ENCODE measurements around the gene LCK.
"Not testable (repeated sequence)": the region's sequence is repeated elsewhere in the genome, so short reads cannot be mapped to it uniquely, and the experiment has no call there.

The LCK gene

DNA sequence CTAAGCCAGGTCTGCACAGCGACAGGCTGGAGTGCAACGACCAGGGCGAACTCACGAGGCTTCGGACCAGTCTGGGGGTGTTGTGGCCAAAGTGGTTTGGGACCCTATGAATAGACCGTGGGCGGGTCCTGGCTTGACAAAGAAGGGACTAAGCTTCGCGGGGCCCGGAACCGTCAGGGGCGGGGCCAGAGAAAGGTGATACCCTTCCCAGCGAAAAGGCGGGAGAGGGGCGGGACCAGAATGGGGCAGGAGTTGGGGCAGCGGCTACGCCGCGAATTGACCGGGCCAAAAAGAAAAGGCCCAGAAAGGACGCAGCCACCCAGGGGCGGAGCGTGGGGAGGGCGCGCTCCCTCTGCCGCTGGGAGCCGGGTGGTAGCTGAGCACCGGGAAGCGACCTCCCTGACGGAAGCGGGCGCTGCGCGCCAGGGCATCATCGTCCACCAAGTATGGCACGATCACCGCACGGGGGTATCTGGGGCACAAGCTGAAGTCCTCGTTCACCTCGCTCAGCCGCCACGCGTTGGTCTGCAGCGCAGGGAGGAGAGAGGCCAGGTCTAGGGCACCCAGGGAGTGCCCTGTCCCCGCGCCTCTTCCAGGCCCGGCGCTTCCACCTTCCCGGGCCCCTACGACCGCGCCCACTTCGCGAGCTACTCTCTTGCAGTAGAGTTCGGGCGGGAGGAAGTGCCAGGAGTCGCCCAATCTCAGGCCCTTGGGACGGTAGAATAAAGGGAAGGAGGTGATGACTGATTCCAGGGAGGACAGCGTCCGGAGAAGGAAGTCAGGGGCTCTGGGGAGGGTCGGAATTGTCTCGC, 10.7 kb upstream of the LCK start:
- peak; percentile 79 for DNase-seq

DNA sequence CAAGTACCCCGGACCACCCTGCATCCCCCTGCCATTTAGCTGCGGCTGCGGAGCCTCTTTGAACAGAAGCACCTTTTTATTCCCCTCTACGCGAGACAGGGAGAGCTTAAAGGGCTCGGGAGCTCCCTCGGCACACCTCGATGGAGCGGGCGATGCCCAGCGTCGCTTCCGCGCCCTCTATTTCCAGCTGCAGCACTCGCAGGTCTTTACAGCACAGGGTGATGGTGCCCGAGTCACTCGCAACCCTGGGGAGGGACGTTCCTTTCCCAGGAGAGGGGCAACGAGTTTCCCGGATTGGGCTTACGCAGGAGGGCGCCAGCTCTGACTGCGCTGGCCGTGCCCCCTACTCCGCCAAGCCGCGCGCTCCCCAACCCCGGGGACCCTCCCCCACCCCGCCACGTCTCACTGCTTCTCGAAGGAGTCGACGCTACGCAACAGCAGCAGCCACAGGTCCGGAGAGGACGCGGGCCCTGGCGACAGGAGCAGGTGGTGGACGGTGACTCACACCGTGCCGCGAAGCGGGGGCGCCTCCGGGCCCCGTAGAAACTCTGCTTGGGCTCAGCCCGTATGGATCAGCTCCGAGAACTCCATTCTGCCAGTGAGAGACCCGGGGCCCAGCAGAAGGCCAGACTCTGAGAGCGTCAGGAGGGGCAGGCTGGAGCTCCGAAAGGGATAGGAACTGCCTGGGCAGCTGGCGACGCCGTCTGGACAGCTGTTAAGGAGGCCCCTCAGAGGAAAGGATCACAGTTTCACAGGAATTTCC, 9.9 kb upstream of the LCK start:
- peak; percentile 39 for DNase-seq

DNA sequence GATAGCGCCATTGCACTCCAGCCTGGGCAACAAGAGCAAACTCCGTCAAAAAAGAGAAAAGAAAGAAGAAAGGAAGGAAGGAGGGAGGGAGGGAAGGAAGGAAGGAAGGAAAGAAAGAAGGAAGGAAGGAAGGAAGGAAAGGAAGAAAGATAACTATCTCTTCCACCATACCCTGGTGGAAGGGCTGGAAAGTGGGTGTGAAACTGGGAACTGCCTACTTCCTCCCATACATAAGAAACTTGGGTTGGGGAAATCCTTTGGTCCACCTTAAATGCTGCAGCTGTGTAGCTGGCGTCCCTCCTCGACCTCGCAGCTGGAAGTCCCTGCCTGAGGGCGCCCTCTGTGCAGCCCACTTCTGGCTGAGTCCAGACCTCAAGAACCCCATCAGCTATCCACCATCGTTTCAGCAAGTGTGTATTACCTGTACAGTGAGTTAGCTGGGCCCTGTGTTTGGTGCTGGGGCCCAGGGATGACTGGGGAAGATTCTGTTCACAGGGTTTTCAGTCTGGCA, 8.7 kb upstream of the LCK start:
- DNase-seq, result no peak

DNA sequence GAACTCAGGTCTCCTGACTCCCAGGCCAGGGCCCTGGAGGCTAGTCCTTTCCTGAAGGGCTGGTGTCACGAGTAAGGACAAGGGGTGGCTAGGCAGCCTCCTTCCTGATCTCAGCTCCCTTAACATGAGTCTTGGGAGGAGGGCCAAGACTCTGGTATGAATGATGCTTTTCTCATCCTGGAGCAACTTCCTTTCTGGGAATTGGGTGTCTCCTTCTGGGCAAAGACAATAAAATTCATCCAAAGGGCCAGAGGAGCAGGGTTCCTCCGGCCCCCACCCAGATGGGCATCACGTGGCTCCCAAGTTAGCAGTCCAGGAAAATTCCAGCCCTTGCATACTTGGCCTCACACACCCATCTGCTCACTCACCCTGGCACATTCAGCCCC, 4.2 kb upstream of the LCK start, which contains the start of gene FAM167B:
Gene FAM167B, plus strand, starts transcription at position 335 of the 386 bp plus-strand sequence. CDS start 200 bp downstream, outside the sequence.
- no peak for DNase-seq

DNA sequence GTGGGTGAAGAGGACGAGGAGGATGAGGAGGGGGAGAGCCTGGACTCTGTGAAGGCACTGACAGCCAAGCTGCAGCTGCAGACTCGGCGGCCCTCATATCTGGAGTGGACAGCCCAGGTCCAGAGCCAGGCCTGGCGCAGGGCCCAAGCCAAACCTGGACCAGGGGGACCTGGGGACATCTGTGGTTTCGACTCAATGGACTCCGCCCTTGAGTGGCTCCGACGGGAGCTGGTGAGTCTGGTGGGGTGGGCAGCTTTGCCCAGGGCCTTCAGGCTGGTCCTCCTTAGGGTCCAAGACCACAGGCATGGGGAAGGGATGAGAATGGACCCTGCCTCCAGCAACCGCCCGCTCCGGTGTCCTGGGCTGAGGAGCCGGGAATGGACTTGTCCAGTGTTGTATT, 3.6 kb upstream of the LCK start:
- DNase-seq, result no peak

DNA sequence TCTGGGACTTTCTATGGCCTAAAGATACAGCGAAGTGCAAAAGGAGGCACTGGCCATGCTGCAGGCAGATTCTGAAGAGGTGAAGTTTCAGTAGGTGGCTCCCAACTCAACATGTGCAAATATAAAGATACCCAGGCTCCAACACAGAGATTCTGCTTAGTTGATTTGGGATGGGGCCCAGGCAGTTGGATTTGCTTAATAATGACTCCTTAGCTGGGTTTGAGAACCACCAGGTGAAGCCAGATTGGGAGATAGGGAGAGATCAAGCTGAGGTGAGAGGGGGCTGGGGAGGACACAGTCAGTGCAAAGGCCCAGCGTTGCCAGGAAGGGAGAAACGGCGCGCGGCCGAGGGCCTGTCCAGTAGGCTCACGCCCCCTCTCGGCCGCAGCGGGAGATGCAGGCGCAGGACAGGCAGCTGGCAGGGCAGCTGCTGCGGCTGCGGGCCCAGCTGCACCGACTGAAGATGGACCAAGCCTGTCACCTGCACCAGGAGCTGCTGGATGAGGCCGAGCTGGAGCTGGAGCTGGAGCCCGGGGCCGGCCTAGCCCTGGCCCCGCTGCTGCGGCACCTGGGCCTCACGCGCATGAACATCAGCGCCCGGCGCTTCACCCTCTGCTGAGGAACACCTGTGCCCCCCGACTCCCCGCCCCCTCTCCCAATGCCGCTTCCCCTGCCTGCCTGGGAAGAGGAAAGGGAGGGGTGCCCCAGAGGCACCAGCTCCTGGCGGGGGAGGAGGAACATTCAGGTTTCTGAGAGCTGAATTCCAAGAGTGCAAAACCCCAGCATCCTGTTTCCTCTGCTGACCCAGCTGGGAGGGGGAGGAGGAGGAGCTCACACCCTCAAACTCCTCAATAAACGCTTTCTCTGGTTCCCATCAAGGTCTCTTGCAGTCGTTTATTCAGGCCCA, 2.8 kb upstream of the LCK start:
- peak; percentile 75 for DNase-seq

DNA sequence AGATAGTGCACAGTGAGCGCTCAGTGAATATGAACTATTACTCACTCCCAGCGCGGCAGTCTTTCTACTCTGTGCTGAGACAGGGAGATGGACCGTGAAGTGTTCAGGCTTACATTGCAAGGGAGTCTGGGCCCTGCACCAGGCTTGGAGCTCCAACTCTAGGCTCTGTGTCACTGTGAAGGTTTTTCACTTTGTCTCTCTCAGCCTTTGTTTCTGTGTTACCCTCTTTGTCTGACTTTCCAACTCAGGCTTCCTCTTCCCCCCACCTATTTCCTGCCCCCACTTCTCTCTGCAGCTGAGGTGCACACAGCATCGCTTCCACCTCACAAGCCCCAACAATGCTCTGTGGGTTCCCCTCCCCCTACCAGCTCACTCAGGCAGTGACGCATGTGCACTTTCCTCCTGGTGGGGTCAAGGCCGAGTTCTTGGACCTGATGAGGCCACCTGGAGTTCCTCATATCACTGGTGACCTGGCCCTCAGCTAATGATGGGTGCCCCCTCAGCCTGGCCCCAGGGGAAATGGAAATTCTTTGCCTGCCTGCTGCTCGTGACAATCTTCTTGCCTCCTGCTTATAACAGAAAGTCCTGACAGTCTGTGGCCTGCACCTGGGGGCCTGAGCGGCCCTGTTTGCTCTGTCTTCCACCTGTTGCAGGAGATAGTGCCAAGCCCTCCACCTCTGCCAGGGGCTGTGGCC, 1.1 kb upstream of the LCK start:
- DNase-seq, result no peak

DNA sequence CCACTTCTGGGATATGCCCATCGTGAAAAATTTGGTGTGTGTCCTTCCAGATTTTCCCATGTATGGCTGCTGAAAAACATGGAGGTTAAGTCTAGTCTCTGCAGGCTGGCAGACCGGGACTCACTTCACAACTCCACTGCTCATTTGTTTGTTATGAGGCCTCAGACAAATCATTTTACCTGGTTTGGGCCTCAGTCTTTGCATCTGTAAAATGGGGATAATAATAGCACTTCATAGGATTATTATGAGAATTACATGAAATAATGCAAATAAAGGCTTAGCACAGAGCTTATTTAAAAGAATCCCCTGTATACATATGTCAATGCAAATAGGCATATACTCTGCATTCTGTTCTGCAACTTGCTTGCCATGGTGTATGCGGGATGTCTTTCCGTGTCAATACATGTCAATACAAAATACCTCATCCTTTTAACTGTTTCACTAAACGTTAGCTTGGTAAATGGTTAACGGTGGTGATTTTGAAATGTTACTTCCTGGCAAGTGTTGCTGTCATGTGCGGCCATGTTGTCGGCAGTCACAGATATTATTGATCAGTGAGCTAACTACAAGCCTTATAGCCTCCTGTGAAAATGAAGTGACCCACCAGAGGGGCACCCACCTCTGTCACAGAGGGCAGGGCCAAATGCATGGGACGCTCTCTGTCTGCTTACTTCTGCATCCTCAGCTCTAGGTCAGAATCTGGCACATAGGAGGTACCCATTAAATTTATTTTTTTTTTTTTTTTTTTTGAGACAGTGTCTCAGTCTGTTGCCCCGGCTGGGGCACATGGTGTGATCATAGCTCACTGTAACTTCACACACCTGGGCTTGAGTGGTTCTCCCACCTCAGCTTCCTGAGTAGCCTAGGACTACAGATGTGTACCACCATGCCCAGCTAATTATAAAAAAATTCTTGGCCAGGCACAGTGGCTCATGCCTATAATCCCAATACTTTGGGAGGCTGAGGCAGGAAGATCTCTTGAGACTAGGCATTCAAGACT, 4.3 kb downstream of the LCK start:
- no peak for DNase-seq

DNA sequence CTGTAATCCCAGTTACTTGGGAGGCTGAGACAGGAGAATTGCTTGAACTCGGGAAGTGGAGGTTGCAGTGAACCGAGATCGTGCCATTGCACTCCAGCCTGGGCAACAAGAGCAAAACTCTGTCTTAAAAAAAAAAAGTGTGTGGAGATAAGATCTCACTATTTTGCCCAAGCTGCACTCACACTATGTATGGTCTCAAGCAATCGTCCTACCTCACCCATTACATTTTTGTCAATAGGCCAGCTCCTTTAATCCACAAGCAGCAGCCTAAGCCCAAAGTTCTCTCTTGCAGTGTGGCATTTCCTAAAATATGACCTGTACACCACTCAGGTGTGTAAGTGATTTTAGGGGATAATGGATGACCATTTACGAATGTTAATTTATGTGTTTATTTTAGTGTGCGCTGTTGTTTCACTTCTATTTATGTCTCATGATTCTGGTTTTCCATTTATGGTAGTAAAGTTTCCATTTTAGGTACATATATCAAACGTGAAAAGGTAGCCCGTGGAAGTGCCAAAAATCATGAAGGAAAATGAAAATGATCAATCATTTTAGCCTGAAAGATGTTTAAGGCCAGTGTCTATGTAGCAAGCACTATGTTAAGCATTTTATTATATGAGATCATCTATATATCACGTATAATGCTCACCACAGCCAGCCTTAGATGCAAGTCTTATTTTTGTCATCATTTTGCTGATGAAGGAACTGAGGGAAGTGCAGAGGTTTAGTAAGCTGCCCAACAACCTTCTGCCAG, 5.6 kb downstream of the LCK start:
- DNase-seq, result no peak

DNA sequence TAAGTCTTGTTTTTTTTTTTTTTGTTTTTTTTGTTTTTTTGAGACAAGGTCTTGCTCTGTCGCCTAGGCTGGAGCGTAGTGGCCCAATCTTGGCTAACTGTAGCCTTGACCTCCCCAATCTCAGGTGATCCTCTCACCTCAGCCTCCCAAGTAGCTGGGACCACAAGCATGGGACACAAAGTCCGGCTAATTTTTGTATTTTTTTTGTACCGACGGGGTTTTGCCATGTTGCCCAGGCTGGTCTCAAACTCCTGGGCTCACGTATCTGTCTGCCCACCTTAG, 6.1 kb downstream of the LCK start:
- no peak for DNase-seq

DNA sequence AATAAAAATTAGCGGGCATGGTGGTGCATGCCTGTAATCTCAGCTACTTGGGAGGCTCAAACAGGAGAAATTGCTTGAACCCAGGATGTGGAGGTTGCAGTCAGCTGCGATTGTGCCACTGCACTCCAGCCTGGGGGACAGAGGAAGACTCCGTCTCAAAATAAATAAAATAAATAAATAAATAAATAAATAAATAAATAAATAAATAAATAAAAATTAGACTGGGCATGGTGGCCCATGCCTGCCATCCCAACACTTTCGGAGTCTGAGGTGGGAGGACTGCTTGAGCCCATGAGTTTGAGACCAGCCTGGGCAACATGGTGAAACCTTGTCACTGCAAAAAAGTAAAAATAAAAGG, 12.2 kb downstream of the LCK start:
- DNase-seq, result not testable (repeated sequence)

DNA sequence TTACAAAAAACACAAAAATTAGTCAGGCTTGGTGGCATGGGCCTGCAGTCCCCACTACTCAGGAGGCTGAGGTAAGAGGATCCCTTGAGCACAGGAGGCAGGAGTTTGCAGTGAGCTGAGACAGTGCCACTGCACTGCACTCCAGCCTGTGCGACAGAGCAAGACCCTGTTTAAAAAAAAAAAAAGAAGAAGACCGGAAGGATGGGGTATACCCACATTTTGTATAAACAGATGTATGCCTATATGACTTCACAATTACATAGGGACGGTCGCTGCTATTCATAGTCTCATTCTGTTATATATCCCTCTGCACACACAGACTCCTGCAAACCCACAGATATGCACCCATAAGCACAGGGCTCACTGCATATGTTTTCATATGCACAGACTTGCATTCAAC, 12.7 kb downstream of the LCK start:
- no peak for DNase-seq

DNA sequence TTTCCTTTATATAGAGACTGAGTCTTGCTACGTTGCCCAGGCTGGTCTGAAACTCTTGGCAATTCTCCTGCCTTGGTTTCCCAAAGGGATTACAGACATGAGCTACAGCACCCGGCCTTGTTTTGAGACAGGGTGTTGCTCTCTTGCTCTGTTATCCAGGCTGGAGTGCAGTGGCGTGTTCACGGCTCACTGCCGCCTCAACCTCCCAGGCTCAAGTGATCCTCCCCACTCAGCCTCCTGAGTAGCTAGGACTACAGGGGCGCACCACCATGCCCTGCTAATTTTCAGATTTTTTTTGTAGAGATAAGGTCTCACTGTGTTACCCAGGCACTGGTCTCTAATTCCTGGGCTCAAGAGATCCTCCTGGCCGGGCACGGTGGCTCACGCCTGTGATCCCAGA, 14.8 kb downstream of the LCK start:
- no peak for DNase-seq

DNA sequence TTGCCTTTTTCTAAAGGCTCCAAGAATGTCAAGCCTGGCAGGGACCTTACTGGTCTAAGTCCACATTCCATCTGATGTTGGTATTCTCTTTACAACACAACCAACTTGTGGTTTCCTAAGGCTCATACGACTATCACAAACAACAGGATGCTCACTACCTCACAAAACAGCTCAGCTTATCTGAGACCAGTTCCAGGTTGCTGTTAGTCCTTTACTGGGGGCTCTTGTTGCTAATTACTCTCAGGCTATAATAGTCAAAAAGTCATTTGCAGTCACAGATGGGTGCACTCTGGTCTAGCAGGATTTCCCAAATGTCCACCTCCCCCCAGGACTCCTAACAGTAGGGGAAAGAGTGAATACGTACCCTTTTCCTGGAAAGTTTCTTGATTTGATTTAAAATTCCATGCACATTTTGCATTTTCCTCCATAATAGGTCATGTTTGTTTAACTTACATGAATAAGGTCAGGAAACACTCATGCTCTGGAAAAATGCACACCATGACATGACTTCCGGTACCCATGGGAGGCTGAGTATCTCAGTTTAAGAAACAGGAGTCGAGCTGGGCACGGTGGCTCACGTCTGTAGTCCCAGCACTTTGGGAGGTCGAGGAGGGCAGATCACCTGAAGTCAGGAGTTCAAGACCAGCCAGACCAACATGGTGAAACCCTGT, 16.0 kb downstream of the LCK start:
- no peak for DNase-seq

DNA sequence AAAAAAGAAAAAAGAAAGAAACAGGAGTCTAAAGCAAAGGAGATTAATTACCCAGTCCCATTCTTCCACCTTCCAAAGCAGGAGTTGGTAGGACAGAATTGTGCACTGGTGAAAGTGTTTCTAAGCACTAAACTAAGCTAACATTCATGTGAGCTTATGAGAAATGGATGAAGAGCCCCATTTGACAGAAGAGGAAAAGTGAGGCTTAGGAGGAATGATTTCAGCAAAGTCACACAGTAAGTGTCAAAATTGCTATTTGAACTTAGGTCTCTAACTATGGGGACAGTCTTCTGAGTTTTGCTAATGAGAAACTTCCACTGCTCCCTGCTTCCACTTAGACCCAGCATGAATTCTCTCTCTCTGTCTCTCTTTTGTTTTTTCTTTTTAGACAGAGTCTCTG, 18.7 kb downstream of the LCK start:
- no peak for DNase-seq

DNA sequence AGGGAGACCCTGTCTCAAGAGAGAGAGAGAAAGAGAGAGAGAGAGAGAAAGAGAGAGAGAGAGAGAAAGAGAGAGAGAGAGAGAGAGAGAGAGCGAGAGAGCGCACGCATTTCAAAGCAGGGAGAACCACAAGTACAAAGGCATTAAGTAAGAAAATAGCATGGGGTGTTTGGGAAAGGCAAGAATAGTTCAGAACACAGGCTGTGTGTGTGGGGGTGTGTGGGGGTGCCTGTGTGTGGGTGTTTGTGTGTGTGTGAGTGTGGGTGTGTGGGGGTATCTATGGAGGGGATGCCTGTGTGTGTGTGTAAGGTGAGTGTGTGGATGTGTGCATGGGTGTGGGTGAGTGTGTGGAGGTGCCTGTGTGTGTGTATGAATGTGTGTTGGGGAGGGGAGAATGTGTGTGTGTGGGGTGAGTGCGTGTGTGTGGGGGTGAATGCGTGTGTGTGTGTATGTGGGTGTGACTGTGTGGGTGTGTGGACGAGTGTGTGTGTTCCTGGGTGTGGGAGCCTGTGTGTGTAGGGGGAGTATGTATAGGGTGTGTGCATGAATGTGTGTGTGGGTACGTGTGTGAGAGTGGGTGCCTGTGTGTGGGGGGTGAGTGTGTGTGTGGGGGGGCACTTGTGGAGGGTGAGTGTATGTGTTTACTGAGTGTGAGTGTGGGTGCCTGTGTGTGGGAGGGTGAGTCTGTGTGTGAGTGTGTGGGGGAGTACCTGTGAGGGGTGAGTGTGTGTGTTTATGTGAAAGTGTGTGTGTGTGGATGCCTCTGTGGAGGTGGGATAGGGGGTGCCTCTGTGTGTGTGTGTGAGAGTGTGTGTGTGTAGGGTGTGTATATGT, 21.7 kb downstream of the LCK start:
- no peak for DNase-seq

DNA sequence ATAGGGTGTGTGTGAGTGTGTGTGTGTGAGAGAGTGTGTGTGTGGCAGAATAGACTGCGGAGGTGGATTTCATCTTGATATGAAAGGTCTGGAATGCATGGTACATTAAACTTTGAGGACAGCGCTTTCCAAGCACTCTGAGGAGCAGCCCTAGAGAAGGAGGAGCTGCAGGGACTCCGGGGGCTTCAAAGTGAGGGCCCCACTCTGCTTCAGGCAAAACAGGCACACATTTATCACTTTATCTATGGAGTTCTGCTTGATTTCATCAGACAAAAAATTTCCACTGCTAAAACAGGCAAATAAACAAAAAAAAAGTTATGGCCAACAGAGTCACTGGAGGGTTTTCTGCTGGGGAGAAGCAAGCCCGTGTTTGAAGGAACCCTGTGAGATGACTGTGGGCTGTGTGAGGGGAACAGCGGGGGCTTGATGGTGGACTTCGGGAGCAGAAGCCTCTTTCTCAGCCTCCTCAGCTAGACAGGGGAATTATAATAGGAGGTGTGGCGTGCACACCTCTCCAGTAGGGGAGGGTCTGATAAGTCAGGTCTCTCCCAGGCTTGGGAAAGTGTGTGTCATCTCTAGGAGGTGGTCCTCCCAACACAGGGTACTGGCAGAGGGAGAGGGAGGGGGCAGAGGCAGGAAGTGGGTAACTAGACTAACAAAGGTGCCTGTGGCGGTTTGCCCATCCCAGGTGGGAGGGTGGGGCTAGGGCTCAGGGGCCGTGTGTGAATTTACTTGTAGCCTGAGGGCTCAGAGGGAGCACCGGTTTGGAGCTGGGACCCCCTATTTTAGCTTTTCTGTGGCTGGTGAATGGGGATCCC, 22.5 kb downstream of the LCK start:
- DNase-seq, result peak; percentile 74

DNA sequence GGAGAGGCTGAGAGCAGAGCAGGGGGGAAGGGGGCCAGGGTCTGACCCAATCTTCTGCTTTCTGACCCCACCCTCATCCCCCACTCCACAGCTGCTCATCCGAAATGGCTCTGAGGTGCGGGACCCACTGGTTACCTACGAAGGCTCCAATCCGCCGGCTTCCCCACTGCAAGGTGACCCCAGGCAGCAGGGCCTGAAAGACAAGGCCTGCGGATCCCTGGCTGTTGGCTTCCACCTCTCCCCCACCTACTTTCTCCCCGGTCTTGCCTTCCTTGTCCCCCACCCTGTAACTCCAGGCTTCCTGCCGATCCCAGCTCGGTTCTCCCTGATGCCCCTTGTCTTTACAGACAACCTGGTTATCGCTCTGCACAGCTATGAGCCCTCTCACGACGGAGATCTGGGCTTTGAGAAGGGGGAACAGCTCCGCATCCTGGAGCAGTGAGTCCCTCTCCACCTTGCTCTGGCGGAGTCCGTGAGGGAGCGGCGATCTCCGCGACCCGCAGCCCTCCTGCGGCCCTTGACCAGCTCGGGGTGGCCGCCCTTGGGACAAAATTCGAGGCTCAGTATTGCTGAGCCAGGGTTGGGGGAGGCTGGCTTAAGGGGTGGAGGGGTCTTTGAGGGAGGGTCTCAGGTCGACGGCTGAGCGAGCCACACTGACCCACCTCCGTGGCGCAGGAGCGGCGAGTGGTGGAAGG, 23.7 kb downstream of the LCK start:
- DNase-seq, result no peak
